Measurements from ENCODE around the gene CTNNA1.
A peak's percentile ranks its signal among the peaks of the same experiment; 100 is the strongest.

The CTNNA1 gene

GRCh38 chr5:138927979-138928378 lies 174.8 kb downstream of the CTNNA1 start:
- TF ChIP-seq CTCF (IDR thresholded peaks at IDR 0.05; ENCODE audit: low read depth, low read length, missing control alignments), result no peak
- H3K27ac ChIP-seq, result no peak overlapping the region

GRCh38 chr5:138929571-138929955 lies 176.3 kb downstream of the CTNNA1 start:
- H3K27ac ChIP-seq, result no peak overlapping the region

More at GRCh38 chr5:138927979-138928378, 174.8 kb downstream of the CTNNA1 start:
- DNase-seq, result no peak
- Histone ChIP-seq H3K4me3 (ENCODE audit: low read depth, low read length) (no peak overlapping the region), H3K27me3 (replicated peaks) (no peaks in the 10 kb centered on the region), H3K36me3 (replicated peaks) (peaks cover 76% of the 10 kb centered on the region)
- in situ Hi-C loops (cut with HindIII; ENCODE audit: low pct_ligation_motif_present, low sequenced_read_pairs), result no loop called here

GRCh38 chr5:138930371-138931097 lies 177.3 kb downstream of the CTNNA1 start:
- in situ Hi-C loops (cut with HindIII; ENCODE audit: low pct_ligation_motif_present, low sequenced_read_pairs), result no loop called here
- no peak for TF ChIP-seq CTCF (IDR thresholded peaks at IDR 0.05; ENCODE audit: low read depth, low read length, missing control alignments)
- Histone ChIP-seq H3K27ac (no peak overlapping the region), H3K27me3 (replicated peaks) (no peaks in the 10 kb centered on the region), H3K36me3 (replicated peaks) (peaks cover 72% of the 10 kb centered on the region), H3K4me3 (ENCODE audit: low read depth, low read length) (no peak overlapping the region)
- DNase-seq, result no peak

More at GRCh38 chr5:138929571-138929955, 176.3 kb downstream of the CTNNA1 start:
- TF ChIP-seq CTCF (IDR thresholded peaks at IDR 0.05; ENCODE audit: low read depth, low read length, missing control alignments), result no peak
- Histone ChIP-seq H3K27me3 (replicated peaks) (no peaks in the 10 kb centered on the region), H3K4me3 (ENCODE audit: low read depth, low read length) (no peak overlapping the region), H3K36me3 (replicated peaks) (peaks cover 79% of the 10 kb centered on the region)
- in situ Hi-C loops (cut with HindIII; ENCODE audit: low pct_ligation_motif_present, low sequenced_read_pairs), result no loop called here
- no peak for DNase-seq

GRCh38 chr5:138932171-138932810 lies 179.1 kb downstream of the CTNNA1 start:
- no peaks in the 10 kb centered on the region for H3K27me3 ChIP-seq (replicated peaks)
- DNase-seq, result no peak
- in situ Hi-C loops (cut with HindIII; ENCODE audit: low pct_ligation_motif_present, low sequenced_read_pairs), result no loop called here
- TF ChIP-seq CTCF (IDR thresholded peaks at IDR 0.05; ENCODE audit: low read depth, low read length, missing control alignments), result peak; percentile 35
- H3K27ac ChIP-seq, result no peak overlapping the region
- H3K4me3 ChIP-seq (ENCODE audit: low read depth, low read length), result no peak overlapping the region
- peaks cover 56% of the 10 kb centered on the region for H3K36me3 ChIP-seq (replicated peaks)

GRCh38 chr5:138933522-138934290 lies 180.5 kb downstream of the CTNNA1 start:
- TF ChIP-seq CTCF (IDR thresholded peaks at IDR 0.05; ENCODE audit: low read depth, low read length, missing control alignments), result no peak
- no peak for DNase-seq
- Histone ChIP-seq H3K36me3 (replicated peaks) (peaks cover 48% of the 10 kb centered on the region), H3K4me3 (ENCODE audit: low read depth, low read length) (no peak overlapping the region), H3K27me3 (replicated peaks) (no peaks in the 10 kb centered on the region), H3K27ac (no peak overlapping the region)
- in situ Hi-C loops (cut with HindIII; ENCODE audit: low pct_ligation_motif_present, low sequenced_read_pairs), result no loop called here

Measured in brain microvascular endothelial cell (primary cell).